H1 (cell line): ENCODE results near the gene NT5E. TPM values are rescaled to one million over a fixed set of nuclear protein-coding genes. Genes with fewer than 3 reads are reported as not detected.

Source experiments
- CTCF ChIA-PET: fragments of 300-600 bp; sonication (Branson Sonifier 250); formaldehyde crosslinking; loops from one replicate; lab custom pipeline; 2021; ENCODE audit not compliant: partially characterized antibody; lab: Charles Lee
- POLR2A ChIA-PET: fragments of 300-600 bp; sonication (Branson Sonifier 250); formaldehyde crosslinking; loops from one replicate; lab custom pipeline; 2021; ENCODE audit warnings: inconsistent platforms; ENCODE audit not compliant: partially characterized antibody; lab: Charles Lee
- DNase-seq, 2 experiments: peaks; one replicate each; pipeline versions ENCODE4 v3.0.0 to v3.0.0-alpha.2; 2010 to 2022; ENCODE audit warnings: low spot score in 2 of 2, low read depth in 1 of 2, mixed read lengths in 1 of 2
- FAIRE-seq: peaks from 2 replicates; lab custom pipeline; 2011; peaks lifted over from hg19 to GRCh38; lab: Jason Lieb, UNC
- H2AFZ ChIP-seq: 2 replicates; pipeline ENCODE4 v1.8.1; 2012; ENCODE audit warnings: low read length, inconsistent platforms
- H2AK5ac ChIP-seq: 2 replicates; pipeline ENCODE4 v1.6.1; 2013; ENCODE audit warnings: low read depth, low read length
- H2BK120ac ChIP-seq: replicated peaks from 2 replicates; pipeline ENCODE3; 2013; ENCODE audit warnings: low read depth, low read length, inconsistent platforms
- H2BK12ac ChIP-seq: 2 replicates; pipeline ENCODE4 v1.6.1; 2013; ENCODE audit warnings: low read depth, low read length
- H2BK15ac ChIP-seq: 2 replicates; pipeline ENCODE4 v1.6.1; 2013; ENCODE audit warnings: low read length
- H2BK20ac ChIP-seq: 2 replicates; pipeline ENCODE4 v1.6.1; 2013; ENCODE audit warnings: low read length
- H2BK5ac ChIP-seq: 2 replicates; pipeline ENCODE4 v1.6.1; 2013; ENCODE audit warnings: low read depth, low read length
- H3K14ac ChIP-seq: 2 replicates; pipeline ENCODE4 v1.6.1; 2013; ENCODE audit warnings: inconsistent platforms; ENCODE audit not compliant: insufficient read length
- H3K18ac ChIP-seq: 2 replicates; pipeline ENCODE4 v1.6.1; 2013; ENCODE audit warnings: low read length; ENCODE audit errors: extremely low read depth
- H3K23ac ChIP-seq: 2 replicates; pipeline ENCODE4 v1.6.1; 2013; ENCODE audit warnings: inconsistent platforms; ENCODE audit not compliant: insufficient read length
- H3K23me2 ChIP-seq: 2 replicates; pipeline ENCODE4 v1.6.1; 2013; ENCODE audit warnings: low read depth, low read length
- H3K27ac ChIP-seq: 2 replicates; pipeline ENCODE4 v1.6.1; 2011; ENCODE audit warnings: low read depth, low read length, inconsistent platforms
- H3K27me3 ChIP-seq, 4 experiments: replicated peaks in 1 of 4; 1 replicate in 1 of 4; 2 replicates in 3 of 4; pipeline versions ENCODE4 v1.6.1 to v1.8.1; 2011 to 2013; ENCODE audit warnings: low read length in 3 of 4, mild to moderate bottlenecking in 3 of 4, inconsistent platforms in 2 of 4, mixed read lengths in 2 of 4, moderate library complexity in 1 of 4; ENCODE audit not compliant: control insufficient read depth in 3 of 4, insufficient read depth in 3 of 4; ENCODE audit errors: extremely low read depth in 1 of 4
- H3K36me3 ChIP-seq, 4 experiments: 2 replicates each; pipeline versions ENCODE4 v1.6.1 to v1.8.1; 2011 to 2013; ENCODE audit warnings: mild to moderate bottlenecking in 4 of 4, low read length in 3 of 4, moderate library complexity in 2 of 4, control low read depth in 1 of 4, inconsistent platforms in 1 of 4; ENCODE audit not compliant: insufficient read depth in 4 of 4, control insufficient read depth in 2 of 4
- H3K4ac ChIP-seq: replicated peaks from 2 replicates; pipeline ENCODE3; 2013; ENCODE audit warnings: low read length, low read depth, mixed read lengths, inconsistent platforms; ENCODE audit not compliant: insufficient read length
- H3K4me1 ChIP-seq, 4 experiments: replicated peaks in 1 of 4; 1 replicate in 1 of 4; 2 replicates in 3 of 4; pipeline versions ENCODE4 v1.6.1 to v1.8.1; 2011 to 2013; ENCODE audit warnings: low read length in 3 of 4, inconsistent platforms in 2 of 4, mixed read lengths in 1 of 4; ENCODE audit not compliant: insufficient read depth in 4 of 4, control insufficient read depth in 3 of 4
- H3K4me2 ChIP-seq, 2 experiments: 2 replicates each; pipeline versions ENCODE4 v1.6.1 to v1.8.1; 2011 to 2013; ENCODE audit warnings: low read depth in 2 of 2, low read length in 2 of 2, control low read depth in 1 of 2, inconsistent platforms in 1 of 2, mild to moderate bottlenecking in 1 of 2; ENCODE audit not compliant: insufficient read depth in 1 of 2
- H3K4me3 ChIP-seq, 4 experiments: fragments of 200-600, 300-600 bp in 1 of 4; sonication (generic), shearing (Covaris generic), sonication (Bioruptor Twin) in 1 of 4; 2 replicates each; pipeline versions ENCODE4 v1.5.1 to v1.8.1; 2011 to 2016; ENCODE audit warnings: low read length in 4 of 4, low read depth in 3 of 4, control low read depth in 2 of 4, inconsistent platforms in 2 of 4, mild to moderate bottlenecking in 2 of 4, mixed read lengths in 1 of 4, moderate library complexity in 1 of 4; ENCODE audit not compliant: insufficient read depth in 2 of 4; ENCODE audit errors: extremely low read depth in 1 of 4
- H3K56ac ChIP-seq: replicated peaks from 2 replicates; pipeline ENCODE3; 2013; ENCODE audit warnings: low read depth, mild to moderate bottlenecking, mixed read lengths, low read length, inconsistent platforms; ENCODE audit not compliant: insufficient read length
- H3K79me1 ChIP-seq: 2 replicates; pipeline ENCODE4 v1.6.1; 2013; ENCODE audit warnings: low read depth, low read length, control low read depth
- H3K79me2 ChIP-seq, 2 experiments: 2 replicates each; pipeline versions ENCODE4 v1.6.1 to v1.8.1; 2012 to 2013; ENCODE audit warnings: low read length in 2 of 2, mild to moderate bottlenecking in 2 of 2, inconsistent platforms in 1 of 2; ENCODE audit not compliant: insufficient read depth in 2 of 2, control insufficient read depth in 1 of 2
- H3K9ac ChIP-seq, 4 experiments: replicated peaks in 1 of 4; 1 replicate in 1 of 4; 2 replicates in 3 of 4; pipeline versions ENCODE4 v1.6.1 to v1.8.1; 2011 to 2013; ENCODE audit warnings: low read depth in 3 of 4, low read length in 3 of 4, control low read depth in 2 of 4, mild to moderate bottlenecking in 2 of 4, moderate library complexity in 2 of 4, inconsistent platforms in 1 of 4; ENCODE audit errors: extremely low read depth in 1 of 4
- H3K9me3 ChIP-seq, 2 experiments: 2 replicates each; pipeline versions ENCODE4 v1.6.1 to v1.8.1; 2012 to 2013; ENCODE audit warnings: mild to moderate bottlenecking in 2 of 2, moderate library complexity in 2 of 2, control low read depth in 1 of 2, inconsistent platforms in 1 of 2, low read depth in 1 of 2, low read length in 1 of 2, mixed read lengths in 1 of 2; ENCODE audit not compliant: insufficient read depth in 2 of 2
- H4K20me1 ChIP-seq, 2 experiments: replicated peaks in 1 of 2; 2 replicates each; pipeline versions ENCODE3 to v1.8.1; 2011 to 2013; ENCODE audit warnings: inconsistent platforms in 2 of 2, low read length in 2 of 2, mild to moderate bottlenecking in 1 of 2; ENCODE audit not compliant: insufficient read depth in 2 of 2, control insufficient read depth in 1 of 2
- H4K5ac ChIP-seq: 2 replicates; pipeline ENCODE4 v1.6.1; 2013; ENCODE audit warnings: low read length, low read depth, mixed read lengths, inconsistent platforms; ENCODE audit not compliant: insufficient read length
- H4K8ac ChIP-seq: 2 replicates; pipeline ENCODE4 v1.8.0; 2013; ENCODE audit warnings: mild to moderate bottlenecking, moderate library complexity, low read length, inconsistent platforms; ENCODE audit not compliant: insufficient read depth; ENCODE audit errors: extremely low read depth
- H4K91ac ChIP-seq: replicated peaks from 2 replicates; pipeline ENCODE3; 2013; ENCODE audit warnings: low read length, mixed read lengths, inconsistent platforms; ENCODE audit not compliant: insufficient read length
- HDAC6 ChIP-seq: IDR thresholded peaks from one replicate; pipeline ENCODE4 v1.7.1; 2012; ENCODE audit warnings: low read depth, mild to moderate bottlenecking, inconsistent platforms, low read length, moderate library complexity
- WGBS, 2 experiments: shearing (Covaris generic) in 1 of 2; methylation state at CpG; one replicate each; pipeline versions ENCODE4 v1.1.6 to v1.1.7; 2013 to 2015; ENCODE audit warnings: low lambda C conversion rate in 2 of 2, mixed read lengths in 2 of 2, inconsistent platforms in 1 of 2, low coverage in 1 of 2, missing lambda C conversion rate in 1 of 2; ENCODE audit not compliant: insufficient replicate concordance in 2 of 2, insufficient coverage in 1 of 2, insufficient read length in 1 of 2; ENCODE audit errors: extremely low coverage in 1 of 2, missing lambda C conversion rate in 1 of 2; 5-methylcytosine and 5-hydroxymethylcytosine counted together
- polyA plus RNA-seq, 7 experiments: library from polyadenylated mRNA; depleted of rRNA in 3 of 7; stranded (reverse) in 5 of 7; unstranded in 2 of 7; fragments of >200 nt in 5 of 7; fragments of 200-250 nt in 2 of 7; gene quantifications; 1 replicate in 5 of 7; 2 replicates in 1 of 7; 4 replicates in 1 of 7; pipeline versions ENCODE4 v1.2.1 to v1.2.3, GENCODE V29; 2011 to 2013; ENCODE audit warnings: missing spikeins in 2 of 7, mixed read lengths in 2 of 7
- total RNA-seq: library from RNA; stranded (reverse); fragmentation: NEBNext Ultra II Directional; extraction: Animal tissue kit (Norgen Biotek cat#: 25700); gene quantifications from 2 replicates; pipeline ENCODE4 v1.2.1, GENCODE V29; 2021

NT5E gene
- total and polyA plus RNA-seq, 2 of the 8 experiments (the other 6 are each of a cell fraction or from before 2014, with no cell fraction given) = 0.74 to 1.5 TPM

- H4K5ac ChIP-seq = no peak overlapping the region
- no peak overlapping the region for H4K8ac ChIP-seq
- CTCF ChIA-PET = interaction anchor here (1.4 to 9.5 kb wide), 3 partner anchors 8 to 136 kb away, joined by 5 to 71 read pairs (median 11); no protein-coding TSS in a partner anchor
- H2AFZ ChIP-seq = no peak overlapping the region
- POLR2A ChIA-PET = interaction anchor here (0.9 kb wide), 1 partner anchor 15 kb away, joined by 3 read pairs; no protein-coding TSS in a partner anchor
- no peak overlapping the region for H3K4me2 ChIP-seq
- no peak overlapping the region for H4K91ac ChIP-seq
- 89% methylated on average over 6 of the region's 6 CpGs; no CpG with 5 or more reads in 1 of the 2 experiments for WGBS, 2 experiments
- H3K14ac ChIP-seq = no peak overlapping the region
- no peaks in the 10 kb centered on the region for H3K79me2 ChIP-seq
- H3K9ac ChIP-seq = no peak overlapping the region
- H3K23ac ChIP-seq = no peak overlapping the region
- H3K9me3 ChIP-seq = no peaks in the 10 kb centered on the region
- H3K56ac ChIP-seq = no peak overlapping the region
- no peak overlapping the region for H2BK20ac ChIP-seq
- H3K36me3 ChIP-seq = no peaks in the 10 kb centered on the region
- H3K4ac ChIP-seq = no peak overlapping the region
- no peaks in the 10 kb centered on the region for H3K27me3 ChIP-seq
- no peak overlapping the region for H2BK5ac ChIP-seq
- no peaks in the 10 kb centered on the region for H3K79me1 ChIP-seq
- no peak overlapping the region for H3K18ac ChIP-seq
- H3K23me2 ChIP-seq = no peaks in the 10 kb centered on the region
- no peak overlapping the region for H2BK120ac ChIP-seq
- H3K4me3 ChIP-seq = no peak overlapping the region
- no peak for TF ChIP-seq HDAC6
- no peak overlapping the region for H2AK5ac ChIP-seq
- H2BK15ac ChIP-seq = no peak overlapping the region
- no peak overlapping the region for H2BK12ac ChIP-seq
- no peaks in the 10 kb centered on the region for H4K20me1 ChIP-seq
- no peak overlapping the region for H3K27ac ChIP-seq
- DNase-seq (peak in 1 of 2 experiments; percentile 16), FAIRE-seq (no peak)
- no peaks in the 10 kb centered on the region for H3K4me1 ChIP-seq
Observed at GRCh38 chr6:85490516-85491248, 40.8 kb downstream of the NT5E start.
